M059J (cell line): ENCODE data around the gene SECISBP2. TPM values are rescaled to one million over a fixed set of nuclear protein-coding genes. Genes with fewer than 3 reads are reported as not detected.

Source experiments
- DNase-seq: peaks from one replicate; pipeline ENCODE4 v3.0.0-alpha.2; 2012; ENCODE audit warnings: low read depth
- total RNA-seq: library from RNA; depleted of rRNA; stranded (reverse); fragments of >200 nt; shearing (Covaris generic); gene quantifications from 2 replicates; pipeline ENCODE4 v1.2.3, GENCODE V29; 2014; rRNA removed

SECISBP2 gene
- total RNA-seq, 1 experiment from 2014 or later, result 22.1 TPM

- no peak for DNase-seq
These were observed 87.5 kb downstream of the SECISBP2 start for GRCh38 chr9:89405826-89406225.

- peak; percentile 72 for DNase-seq
These were observed 88.8 kb downstream of the SECISBP2 start for GRCh38 chr9:89407070-89407469.

- peak; percentile 89 for DNase-seq
These were observed 90.4 kb downstream of the SECISBP2 start for GRCh38 chr9:89408628-89409101.

Other genes with a start within 250 kb of the SECISBP2 start
- gene SHC3, start 139.7 kb upstream of the SECISBP2 start, total RNA-seq, result 1.2 and 3.2 TPM in 2 replicates
- gene CKS2, start 7.3 kb upstream of the SECISBP2 start, total RNA-seq, result 574 and 946 TPM in 2 replicates
- gene SEMA4D, start 179.6 kb downstream of the SECISBP2 start, total RNA-seq, result 14.2 and 14.3 TPM in 2 replicates